ENCODE measurements around the gene WNK1. TPM values are rescaled to one million over a fixed set of nuclear protein-coding genes. Genes with fewer than 3 reads are reported as not detected.

WNK1 gene
- total RNA-seq, 1 donor from 2014 or later: 215 TPM

DNA sequence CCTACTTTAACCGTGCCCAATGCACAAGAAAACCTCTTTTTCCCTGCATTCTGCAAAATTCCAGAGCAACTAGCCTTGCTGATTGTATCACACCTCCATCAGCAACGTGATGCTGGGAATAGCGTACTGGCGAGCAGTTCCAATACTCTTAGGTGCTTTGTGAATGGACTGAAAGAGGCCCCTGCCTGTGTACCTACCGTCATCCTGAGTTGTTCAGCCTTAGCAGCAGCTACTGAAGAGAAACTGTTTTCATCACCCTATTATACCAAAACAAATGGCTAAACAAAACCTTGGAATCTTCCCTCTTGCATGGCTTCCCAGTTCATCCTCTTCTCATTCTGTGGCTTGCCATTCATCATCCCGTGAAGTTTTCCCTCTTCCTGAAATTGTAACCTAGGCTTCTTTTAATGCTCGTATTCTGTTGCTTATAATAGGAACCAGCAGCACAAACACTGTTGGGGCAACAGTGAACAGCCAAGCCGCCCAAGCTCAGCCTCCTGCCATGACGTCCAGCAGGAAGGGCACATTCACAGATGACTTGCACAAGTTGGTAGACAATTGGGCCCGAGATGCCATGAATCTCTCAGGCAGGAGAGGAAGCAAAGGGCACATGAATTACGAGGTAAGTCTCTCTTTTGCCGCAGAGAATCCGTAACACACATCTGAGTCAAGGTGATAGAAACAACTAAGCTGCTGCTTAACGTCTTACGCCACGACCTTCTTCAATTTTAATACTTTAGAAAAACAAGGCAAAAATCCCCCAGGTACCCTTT, 155.2 kb downstream of the WNK1 start:
- peaks cover 95% of the 10 kb centered on the region for H3K36me3 ChIP-seq
- no peaks in the 10 kb centered on the region for H3K9me3 ChIP-seq
- no peaks in the 10 kb centered on the region for H3K27me3 ChIP-seq
- TF ChIP-seq, protein P1, sequence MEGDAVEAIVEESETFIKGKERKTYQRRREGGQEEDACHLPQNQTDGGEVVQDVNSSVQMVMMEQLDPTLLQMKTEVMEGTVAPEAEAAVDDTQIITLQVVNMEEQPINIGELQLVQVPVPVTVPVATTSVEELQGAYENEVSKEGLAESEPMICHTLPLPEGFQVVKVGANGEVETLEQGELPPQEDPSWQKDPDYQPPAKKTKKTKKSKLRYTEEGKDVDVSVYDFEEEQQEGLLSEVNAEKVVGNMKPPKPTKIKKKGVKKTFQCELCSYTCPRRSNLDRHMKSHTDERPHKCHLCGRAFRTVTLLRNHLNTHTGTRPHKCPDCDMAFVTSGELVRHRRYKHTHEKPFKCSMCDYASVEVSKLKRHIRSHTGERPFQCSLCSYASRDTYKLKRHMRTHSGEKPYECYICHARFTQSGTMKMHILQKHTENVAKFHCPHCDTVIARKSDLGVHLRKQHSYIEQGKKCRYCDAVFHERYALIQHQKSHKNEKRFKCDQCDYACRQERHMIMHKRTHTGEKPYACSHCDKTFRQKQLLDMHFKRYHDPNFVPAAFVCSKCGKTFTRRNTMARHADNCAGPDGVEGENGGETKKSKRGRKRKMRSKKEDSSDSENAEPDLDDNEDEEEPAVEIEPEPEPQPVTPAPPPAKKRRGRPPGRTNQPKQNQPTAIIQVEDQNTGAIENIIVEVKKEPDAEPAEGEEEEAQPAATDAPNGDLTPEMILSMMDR (IDR thresholded peaks at IDR 0.05): no peak
- H3K27ac ChIP-seq: no peak overlapping the region
- intact Hi-C loops (cut with DNase I): no loop called here
- DNase-seq (no peak), ATAC-seq (no peak)
- H3K4me3 ChIP-seq: no peak overlapping the region
- no peaks in the 10 kb centered on the region for H3K4me1 ChIP-seq

DNA sequence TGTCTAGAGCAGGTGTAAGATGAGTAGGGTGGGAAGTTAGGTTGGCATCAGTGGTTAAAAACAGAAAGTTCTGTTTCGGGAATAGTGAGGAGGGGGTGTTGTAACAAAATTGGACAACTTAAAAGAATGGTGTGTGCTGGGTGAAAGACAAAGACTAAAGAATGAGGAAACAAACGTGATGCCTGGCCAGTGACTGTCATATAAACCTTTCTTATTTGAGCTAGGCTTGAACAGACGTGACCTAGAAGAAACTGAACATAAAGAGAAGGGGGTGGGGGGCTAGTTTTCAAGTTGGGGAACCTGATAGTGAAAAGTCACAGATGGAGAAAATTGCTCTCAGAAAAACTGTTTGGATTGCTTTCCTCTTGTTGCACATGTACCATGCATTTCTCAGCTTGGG, 157.5 kb downstream of the WNK1 start:
- no peak overlapping the region for H3K4me3 ChIP-seq
- no peak overlapping the region for H3K27ac ChIP-seq
- DNase-seq: no peak
- H3K9me3 ChIP-seq: no peaks in the 10 kb centered on the region
- no peaks in the 10 kb centered on the region for H3K4me1 ChIP-seq
- H3K36me3 ChIP-seq: peaks cover 94% of the 10 kb centered on the region
- TF ChIP-seq, protein P1 (IDR thresholded peaks at IDR 0.05): no peak
- ATAC-seq: no peak
- intact Hi-C loops (cut with DNase I): no loop called here
- H3K27me3 ChIP-seq: no peaks in the 10 kb centered on the region

DNA sequence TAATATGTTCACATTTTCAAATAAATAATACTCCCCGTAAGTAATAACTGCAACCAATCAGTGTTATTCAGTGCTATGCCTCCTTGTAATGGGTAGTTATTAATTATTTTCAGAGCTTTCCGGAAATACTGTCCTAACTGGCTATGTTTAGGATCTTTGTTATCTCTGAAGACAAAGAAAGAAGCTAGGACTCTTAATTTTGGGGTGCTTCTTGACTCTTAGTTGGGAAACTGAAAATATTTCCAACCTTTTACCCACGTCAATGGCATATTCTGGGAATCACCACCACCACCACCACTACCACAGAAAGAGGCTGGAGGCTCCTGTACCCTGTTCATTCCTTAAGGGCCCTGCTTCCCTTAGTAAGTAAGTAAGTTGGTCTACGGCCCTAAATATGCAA, 158.0 kb downstream of the WNK1 start:
- Histone ChIP-seq H3K36me3 (peaks cover 94% of the 10 kb centered on the region), H3K4me3 (no peak overlapping the region), H3K27ac (no peak overlapping the region), H3K27me3 (no peaks in the 10 kb centered on the region), H3K4me1 (no peaks in the 10 kb centered on the region), H3K9me3 (no peaks in the 10 kb centered on the region)
- TF ChIP-seq, protein P1 (IDR thresholded peaks at IDR 0.05): no peak
- ATAC-seq (no peak), DNase-seq (no peak)
- intact Hi-C loops (cut with DNase I): no loop called here

DNA sequence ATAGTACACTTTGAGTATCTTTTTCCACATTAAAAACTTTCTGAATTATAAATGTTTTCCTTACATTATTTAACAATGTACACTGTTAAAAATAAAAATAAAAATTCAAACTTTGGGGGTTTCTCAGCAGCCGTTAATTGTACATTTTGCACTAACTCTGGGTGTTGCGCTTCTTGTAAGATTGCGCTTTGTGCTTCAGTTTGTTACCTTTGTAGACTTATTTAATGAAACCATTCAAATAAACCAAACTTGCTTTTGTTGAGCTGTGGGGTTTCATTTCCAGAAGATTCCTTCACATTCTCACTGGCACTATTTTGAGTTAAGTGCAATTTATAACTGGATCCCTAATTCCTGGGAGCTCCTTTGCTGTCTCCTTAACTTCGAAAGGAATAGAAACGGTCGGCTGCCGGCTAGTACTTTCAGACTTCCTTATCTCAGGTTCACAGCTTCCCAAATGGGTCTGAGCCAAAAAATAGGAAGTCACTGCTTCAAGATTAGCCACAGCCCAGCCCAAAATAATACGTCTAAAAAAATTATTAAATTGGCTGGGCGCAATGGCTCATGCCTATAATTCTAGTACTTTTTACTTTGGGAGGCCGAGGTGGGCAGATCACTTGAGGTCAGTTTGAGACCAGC, 158.9 kb downstream of the WNK1 start:
- Histone ChIP-seq H3K4me1 (no peaks in the 10 kb centered on the region), H3K27ac (no peak overlapping the region), H3K4me3 (no peak overlapping the region), H3K36me3 (peaks cover 94% of the 10 kb centered on the region), H3K9me3 (no peaks in the 10 kb centered on the region), H3K27me3 (no peaks in the 10 kb centered on the region)
- DNase-seq: no peak
- peak; percentile 44 for ATAC-seq
- TF ChIP-seq, protein P1 (IDR thresholded peaks at IDR 0.05): no peak
- intact Hi-C loops (cut with DNase I): no loop called here

DNA sequence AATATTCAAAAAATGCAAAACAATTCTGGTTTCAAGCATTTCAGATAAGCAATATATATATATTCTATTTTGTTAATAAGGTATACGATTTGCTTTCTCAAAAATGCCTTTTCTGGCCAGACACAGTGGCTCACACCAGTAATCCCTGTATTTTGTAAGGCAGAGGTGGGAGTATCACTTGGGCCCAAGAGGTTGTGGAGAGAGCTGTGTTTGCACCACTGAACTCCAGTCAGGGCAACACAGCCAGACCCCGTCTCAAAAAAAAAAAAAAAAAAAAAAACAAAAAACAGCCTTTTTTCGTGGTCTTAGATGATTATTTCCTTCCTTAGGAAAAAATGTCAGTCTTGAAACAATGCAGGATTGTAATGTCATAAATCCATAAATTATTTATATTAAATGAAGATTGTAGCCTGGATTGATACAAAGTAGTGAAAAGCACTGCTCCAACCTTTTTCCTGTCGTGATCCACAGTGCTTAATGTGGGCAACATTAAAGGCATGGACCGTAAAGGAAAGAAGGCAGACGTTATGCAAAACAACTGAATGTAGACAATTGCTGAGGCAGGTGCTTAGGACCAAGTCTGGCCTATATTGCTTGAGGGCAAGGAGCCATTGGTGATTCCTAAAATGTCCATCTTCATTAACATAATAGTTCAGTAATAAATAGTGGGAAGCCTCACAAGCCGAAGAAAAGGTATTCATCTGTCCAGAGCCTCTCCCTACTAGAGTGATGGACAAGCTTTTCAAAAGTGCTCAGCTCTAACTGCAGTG, 160.3 kb downstream of the WNK1 start:
- ATAC-seq: no peak
- intact Hi-C loops (cut with DNase I): no loop called here
- no peak overlapping the region for H3K4me3 ChIP-seq
- no peak overlapping the region for H3K27ac ChIP-seq
- no peaks in the 10 kb centered on the region for H3K27me3 ChIP-seq
- H3K4me1 ChIP-seq: no peaks in the 10 kb centered on the region
- no peaks in the 10 kb centered on the region for H3K9me3 ChIP-seq
- peaks cover 93% of the 10 kb centered on the region for H3K36me3 ChIP-seq
- no peak for DNase-seq
- TF ChIP-seq, protein P1 (IDR thresholded peaks at IDR 0.05): no peak

Measured in upper lobe of right lung (tissue), 1 donor.